ENCODE measurements around the gene LRBA. TPM values are rescaled to one million over a fixed set of nuclear protein-coding genes. Genes with fewer than 3 reads are reported as not detected.
A peak's percentile ranks its signal among the peaks of the same experiment; 100 is the strongest.

LRBA gene
- total RNA-seq, 1 experiment from 2014 or later: 69.1 TPM

- peaks cover 26% of the 10 kb centered on the region for H3K4me1 Mint-ChIP-seq
- ATAC-seq (no peak), DNase-seq (ENCODE audit: low spot score) (no peak)
- H3K36me3 Mint-ChIP-seq: peaks cover 17% of the 10 kb centered on the region
- POLR2A ChIA-PET: interaction anchor here (0.6 kb wide), 1 partner anchor 72 kb away, joined by 5 read pairs; no protein-coding TSS in a partner anchor
- TF ChIP-seq ERG (CRISPR knock-in tag; IDR thresholded peaks at IDR 0.05): no peak
- no peak for TF ChIP-seq ZNF317 (CRISPR knock-in tag; IDR thresholded peaks at IDR 0.05; ENCODE audit: borderline replicate concordance, low read depth)
- no peak for TF ChIP-seq NFATC4 (CRISPR knock-in tag; IDR thresholded peaks at IDR 0.05)
- no peak for TF ChIP-seq PRRX2 (CRISPR knock-in tag; IDR thresholded peaks at IDR 0.05)
- no peak for TF ChIP-seq ESRRA (CRISPR knock-in tag; IDR thresholded peaks at IDR 0.05; ENCODE audit: borderline replicate concordance)
- no peak for TF ChIP-seq ATF3 (CRISPR knock-in tag; conservative IDR thresholded peaks at IDR 0.05)
- no peak for TF ChIP-seq TP53 (CRISPR knock-in tag; IDR thresholded peaks at IDR 0.05)
- TF ChIP-seq IRF1 (CRISPR knock-in tag; IDR thresholded peaks at IDR 0.05): no peak
- TF ChIP-seq TEAD4 (CRISPR knock-in tag; IDR thresholded peaks at IDR 0.05): no peak
- no peak for TF ChIP-seq GTF2I (CRISPR knock-in tag; conservative IDR thresholded peaks at IDR 0.05)
- H3K27ac Mint-ChIP-seq: peak overlapping the region; percentile 73
- no peaks in the 10 kb centered on the region for H3K9me3 Mint-ChIP-seq
- no peaks in the 10 kb centered on the region for H3K27me3 Mint-ChIP-seq (ENCODE audit: low read depth)
- CTCF ChIA-PET: no interaction called here
- H3K4me3 Mint-ChIP-seq: peak overlapping the region; percentile 96
Measured at GRCh38 chr4:151012820-151013219, 2.3 kb downstream of the LRBA start.

- CTCF ChIA-PET: no interaction called here
- peak overlapping the region; percentile 96 for H3K4me3 Mint-ChIP-seq
- ATAC-seq: no peak
- TF ChIP-seq RELA (CRISPR knock-in tag; IDR thresholded peaks at IDR 0.05; ENCODE audit: borderline replicate concordance) (no peak), E2F5 (CRISPR knock-in tag; IDR thresholded peaks at IDR 0.05) (no peak), ZNF425 (CRISPR knock-in tag; conservative IDR thresholded peaks at IDR 0.05) (no peak), ZNF263 (CRISPR knock-in tag; IDR thresholded peaks at IDR 0.05; ENCODE audit: low read depth) (no peak), AFF4 (CRISPR knock-in tag; IDR thresholded peaks at IDR 0.05; ENCODE audit: borderline replicate concordance) (no peak), ZNF219 (CRISPR knock-in tag; IDR thresholded peaks at IDR 0.05; ENCODE audit: borderline replicate concordance) (no peak), AR (CRISPR knock-in tag; IDR thresholded peaks at IDR 0.05) (no peak), ZNF138 (CRISPR knock-in tag; conservative IDR thresholded peaks at IDR 0.05) (no peak), NR2C2 (CRISPR knock-in tag; IDR thresholded peaks at IDR 0.05) (no peak), ATF1 (CRISPR knock-in tag; IDR thresholded peaks at IDR 0.05) (no peak), HMGA2 (CRISPR knock-in tag; IDR thresholded peaks at IDR 0.05) (no peak), GABPB1 (CRISPR knock-in tag; IDR thresholded peaks at IDR 0.05) (no peak), KAT7 (CRISPR knock-in tag; IDR thresholded peaks at IDR 0.05; ENCODE audit: borderline replicate concordance) (no peak)
Measured at GRCh38 chr4:151012376-151012775, 2.7 kb downstream of the LRBA start.

More at GRCh38 chr4:151012376-151012775, 2.7 kb downstream of the LRBA start:
- Mint-ChIP-seq H3K36me3 (peaks cover 17% of the 10 kb centered on the region), H3K9me3 (no peaks in the 10 kb centered on the region), H3K27ac (no peak overlapping the region), H3K4me1 (peaks cover 26% of the 10 kb centered on the region), H3K27me3 (ENCODE audit: low read depth) (no peaks in the 10 kb centered on the region)
- DNase-seq (ENCODE audit: low spot score): no peak
- POLR2A ChIA-PET: interaction anchor here (0.6 kb wide), 1 partner anchor 72 kb away, joined by 5 read pairs; no protein-coding TSS in a partner anchor
